Cardiac septum (tissue), 1 donor: ENCODE data around the gene NUAK1. TPM values are rescaled to one million over a fixed set of nuclear protein-coding genes. Genes with fewer than 3 reads are reported as not detected.

Source experiments
- DNase-seq: peaks from one replicate; pipeline ENCODE4 v3.0.0-alpha.2; 2020; ENCODE audit warnings: low spot score
- intact Hi-C: fragments of 100-400 bp; cut with DNase I; formaldehyde crosslinking; loops from one replicate; pipeline ENCODE4 v1.14.0; 2022
- total RNA-seq: library from RNA; stranded (reverse); fragmentation: NEBNext Ultra II Directional; extraction: Animal tissue kit (Norgen Biotek cat#: 25700); gene quantifications from one replicate; pipeline ENCODE4 v1.2.1, GENCODE V29; 2021
- donor health status: DM: no; HTN: no; CAD: no.

NUAK1 gene
- total RNA-seq, 1 donor from 2014 or later: 66.8 TPM

DNA sequence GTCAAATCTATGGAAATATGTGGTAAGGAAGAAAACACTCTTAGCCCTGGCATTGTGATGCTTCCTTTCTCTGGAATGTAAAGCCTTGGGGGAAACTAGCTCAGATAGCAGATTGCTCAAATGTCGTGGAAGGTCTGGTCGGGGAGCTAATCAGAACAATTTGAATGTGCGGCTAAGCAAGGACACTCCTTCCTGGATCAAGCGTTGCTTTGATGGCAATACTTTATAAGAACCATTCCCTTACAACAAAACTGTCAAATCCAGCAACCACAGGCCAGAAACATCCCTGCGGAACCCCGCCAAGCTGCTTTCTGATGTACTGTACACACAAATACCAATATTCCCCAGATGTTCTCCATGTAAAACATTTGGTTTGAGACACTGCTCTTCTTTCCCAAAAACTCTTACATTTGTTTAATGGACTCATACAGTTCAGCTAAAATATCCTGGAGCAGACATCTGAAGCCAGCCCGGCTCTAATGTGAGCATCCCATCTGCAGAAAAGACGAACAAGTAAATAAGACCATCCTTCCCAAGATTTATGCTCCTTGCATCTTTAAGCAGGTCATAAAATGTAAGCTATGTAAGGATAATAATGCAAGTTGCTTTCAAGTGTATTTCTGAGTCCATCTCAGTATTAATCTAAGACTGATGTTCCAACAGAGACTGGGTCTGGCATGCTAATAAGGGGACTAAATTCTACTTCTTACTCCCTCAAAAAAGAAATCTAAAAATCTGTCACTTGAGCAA lies 20.2 kb downstream of the NUAK1 start:
- intact Hi-C loops: no loop called here

DNA sequence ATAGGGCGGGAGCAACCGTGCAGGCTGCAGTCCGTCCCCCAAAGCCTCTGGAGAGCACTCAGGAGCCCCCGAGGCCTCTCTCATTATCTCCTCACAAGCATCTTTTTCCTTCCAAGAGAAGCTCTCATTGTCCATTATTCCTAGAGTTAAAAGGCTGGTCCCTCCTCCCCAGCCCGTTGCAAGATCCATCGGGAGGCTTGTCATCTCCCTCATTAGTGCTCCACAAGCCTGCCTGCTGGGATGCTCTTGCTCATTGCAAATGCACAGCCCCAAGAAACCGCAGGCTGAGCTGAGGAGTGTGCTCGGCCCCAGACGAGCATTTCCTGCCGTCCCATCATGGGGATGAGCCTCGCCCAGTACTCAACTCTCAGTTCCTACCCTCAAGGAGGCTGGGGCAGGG lies 23.3 kb downstream of the NUAK1 start:
- no peak for DNase-seq
- intact Hi-C loops: no loop called here

More for the DNA sequence above, 20.2 kb downstream of the NUAK1 start:
- DNase-seq: no peak

DNA sequence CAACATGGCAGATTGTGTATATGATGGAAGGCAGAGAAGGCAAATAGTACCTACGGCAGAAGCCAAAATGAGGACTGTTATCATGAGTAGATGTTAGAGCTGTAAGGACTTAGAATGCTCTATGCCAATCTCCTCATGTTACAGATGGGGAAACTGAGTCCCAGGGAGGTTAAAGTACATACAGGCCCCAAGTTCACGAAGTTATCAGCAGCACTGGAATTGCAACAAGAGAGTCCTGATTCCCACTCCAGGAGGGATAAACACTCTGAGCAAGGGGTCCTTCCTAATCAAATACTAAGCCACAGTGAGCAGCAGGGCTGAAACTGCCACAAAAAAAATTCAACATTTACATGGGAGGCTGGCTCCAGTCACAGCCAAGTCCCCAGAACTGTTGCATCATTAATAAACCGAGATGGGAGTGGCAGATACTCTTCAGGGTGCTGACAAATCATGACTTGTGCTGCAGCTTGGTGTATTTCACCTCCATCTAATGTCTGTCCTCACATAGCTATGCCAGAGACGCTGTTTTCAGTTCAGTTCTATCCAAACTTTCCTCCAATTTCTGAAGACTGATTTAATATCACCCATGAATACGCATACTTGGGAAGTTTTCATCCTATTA lies 24.2 kb downstream of the NUAK1 start:
- no peak for DNase-seq
- intact Hi-C loops: no loop called here

DNA sequence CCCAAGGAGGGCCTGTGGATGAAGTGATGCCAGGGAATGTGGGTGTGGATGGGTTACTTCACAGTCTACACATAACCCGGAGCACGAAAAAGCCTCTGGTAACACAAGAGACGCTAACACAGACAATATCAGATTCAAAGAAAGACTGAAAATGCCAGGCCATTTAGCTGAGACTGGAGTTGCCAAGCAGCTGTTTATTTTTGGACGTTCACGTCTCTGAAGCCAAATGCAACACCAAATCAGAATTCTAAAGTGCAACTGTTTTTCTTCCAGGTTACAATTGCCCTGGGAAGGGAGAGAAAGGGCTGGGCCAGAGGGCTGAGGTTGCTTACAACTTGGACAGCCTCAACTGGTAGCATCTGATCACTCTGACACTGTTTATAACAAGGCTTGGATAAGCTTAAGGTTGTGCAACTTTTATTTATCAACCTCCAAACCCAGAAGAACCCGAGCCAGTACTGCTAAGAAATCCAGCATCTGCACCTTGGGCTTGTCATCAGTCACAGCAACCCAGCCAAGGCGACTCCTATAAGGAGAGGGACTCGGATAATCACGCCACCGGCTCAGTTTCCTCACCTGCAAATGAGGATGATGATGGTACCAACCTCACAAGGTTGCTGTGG lies 24.8 kb downstream of the NUAK1 start:
- DNase-seq: no peak

DNA sequence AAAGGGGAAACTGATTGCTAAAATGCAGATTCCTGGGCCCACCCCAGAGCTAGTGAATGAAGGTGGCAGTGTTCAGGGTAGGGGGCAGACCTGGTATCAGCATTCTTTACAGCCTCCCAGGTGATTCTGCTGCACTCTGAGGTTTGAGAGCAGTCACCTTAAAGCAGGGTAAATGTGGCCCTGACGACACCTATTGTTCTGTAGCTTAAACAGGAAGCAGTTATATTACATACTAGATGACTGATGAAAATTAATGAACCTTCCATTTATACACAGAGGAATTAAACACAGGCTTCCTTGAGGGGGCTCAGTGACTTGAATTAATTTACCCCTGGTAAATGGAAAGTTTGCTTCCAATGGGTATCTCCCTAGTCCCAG lies 25.3 kb downstream of the NUAK1 start:
- DNase-seq: no peak
- intact Hi-C loops: no loop called here

More for the DNA sequence above, 24.8 kb downstream of the NUAK1 start:
- intact Hi-C loops: no loop called here

DNA sequence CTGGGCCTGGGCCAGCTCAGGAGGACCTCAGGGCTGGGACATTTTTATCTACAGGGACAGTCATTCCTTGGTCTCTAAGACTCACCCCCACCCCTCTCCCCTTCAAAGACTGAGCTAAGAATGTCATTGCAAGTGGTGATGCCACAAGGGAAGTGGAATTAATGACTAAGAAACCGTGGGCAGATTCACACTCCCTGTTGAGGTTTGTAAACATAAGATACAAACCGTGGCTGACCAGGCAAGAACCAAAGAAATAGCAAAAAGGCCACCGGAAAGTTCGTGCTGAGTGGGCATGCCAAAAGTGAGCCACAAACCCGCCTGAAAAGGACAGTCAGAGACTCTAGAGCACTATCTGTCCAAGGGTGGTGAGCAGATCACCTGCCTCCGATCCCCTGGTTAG lies 25.7 kb downstream of the NUAK1 start:
- DNase-seq: no peak
- intact Hi-C loops: no loop called here

DNA sequence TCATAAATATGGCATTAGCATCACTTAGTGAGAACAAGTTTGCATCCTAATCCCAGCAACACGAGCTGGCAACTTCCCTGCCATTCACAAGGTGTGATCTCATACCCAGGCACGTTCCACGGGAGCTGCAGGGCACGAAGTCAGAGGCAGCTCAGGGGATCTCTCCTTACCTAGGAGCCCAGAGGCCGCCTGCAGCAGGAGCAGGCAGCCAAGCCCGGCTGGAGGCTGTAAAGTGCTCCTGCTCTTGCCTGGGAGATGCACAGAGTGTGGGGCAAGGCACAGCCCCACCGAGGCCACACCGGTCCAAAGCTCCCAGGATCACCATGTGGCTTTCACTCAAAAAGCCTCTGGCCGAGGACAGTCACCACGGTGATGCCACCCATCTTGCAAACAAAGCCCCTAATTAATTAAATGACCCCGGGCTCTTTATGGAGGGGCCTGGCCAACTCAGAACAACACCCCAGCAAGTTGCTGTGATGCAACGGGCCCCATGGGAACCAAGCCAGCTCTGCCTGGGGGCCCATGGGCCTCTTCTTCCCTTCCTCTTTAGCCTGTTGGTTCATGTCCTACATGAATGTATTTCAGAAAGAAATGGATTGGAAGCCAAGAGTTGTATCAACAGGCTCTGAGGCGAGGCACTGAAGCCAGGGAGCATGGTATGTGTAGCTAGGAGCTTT lies 26.5 kb downstream of the NUAK1 start:
- no peak for DNase-seq
- intact Hi-C loops: no loop called here

DNA sequence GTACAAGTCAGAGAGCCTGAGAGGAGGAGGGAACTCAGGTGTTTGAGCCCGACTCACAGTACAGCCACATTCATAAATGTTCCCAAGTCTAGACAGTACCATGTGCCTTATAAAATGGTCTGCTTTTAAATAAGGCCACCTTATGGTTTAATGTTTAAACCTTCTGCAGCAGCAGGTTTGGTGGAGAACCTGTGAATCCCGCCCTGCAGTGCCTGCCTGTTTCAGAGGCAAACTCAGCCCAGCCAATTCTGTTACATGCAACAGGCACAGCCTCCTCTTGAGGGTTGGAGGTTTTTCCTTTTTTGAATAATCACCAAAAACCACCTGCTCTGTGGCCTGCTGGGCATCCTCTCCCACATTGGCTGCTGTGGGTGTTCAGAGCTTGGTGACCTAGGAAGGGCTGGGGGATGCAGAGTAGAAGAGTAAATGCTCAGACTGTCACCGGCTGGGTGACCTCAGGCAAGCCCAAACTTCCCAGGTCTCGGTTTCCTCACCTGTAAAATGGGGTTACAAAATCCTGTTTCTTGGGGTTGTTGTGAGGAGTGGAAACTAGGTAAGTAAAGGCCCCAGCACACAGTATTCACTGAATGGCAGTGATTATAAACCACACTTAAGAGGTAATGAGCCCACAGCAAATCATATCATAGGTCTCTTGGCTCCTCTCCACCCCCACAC lies 28.0 kb downstream of the NUAK1 start:
- intact Hi-C loops: no loop called here
- DNase-seq: no peak

DNA sequence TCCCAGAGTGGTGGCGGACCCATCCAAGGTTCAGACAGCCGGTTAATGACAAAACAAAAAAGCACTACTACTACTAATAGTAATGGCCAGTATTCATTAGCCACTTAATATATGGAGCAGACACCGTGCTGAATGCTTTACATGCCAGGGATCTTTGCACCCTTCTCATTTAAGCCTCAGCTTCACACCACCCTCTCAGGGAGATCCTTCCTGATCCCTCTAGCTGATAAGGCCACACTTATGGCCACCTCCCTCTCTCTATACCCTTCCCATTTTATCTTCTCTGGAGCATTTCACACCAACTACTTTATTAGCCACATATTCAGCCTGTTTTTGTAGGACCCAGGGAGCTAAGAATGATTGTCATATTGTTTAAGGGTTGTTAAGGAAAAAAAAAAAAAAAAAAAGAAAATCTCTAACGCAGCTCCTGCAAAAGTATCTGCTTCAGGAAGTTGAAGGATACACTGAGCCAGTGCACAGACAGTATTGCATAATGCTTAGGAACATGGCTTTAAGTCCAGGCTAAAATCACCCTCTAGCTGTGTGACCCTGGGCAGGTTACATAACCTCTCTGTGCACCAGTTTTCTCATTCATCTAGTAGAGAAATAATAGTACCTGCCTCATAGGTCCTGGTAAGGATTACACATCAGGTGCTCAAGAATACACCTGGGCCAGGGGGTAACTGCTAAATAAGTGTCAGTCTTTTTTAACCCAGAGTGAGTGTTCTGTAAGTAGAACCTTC lies 29.4 kb downstream of the NUAK1 start:
- no peak for DNase-seq
- intact Hi-C loops: no loop called here

DNA sequence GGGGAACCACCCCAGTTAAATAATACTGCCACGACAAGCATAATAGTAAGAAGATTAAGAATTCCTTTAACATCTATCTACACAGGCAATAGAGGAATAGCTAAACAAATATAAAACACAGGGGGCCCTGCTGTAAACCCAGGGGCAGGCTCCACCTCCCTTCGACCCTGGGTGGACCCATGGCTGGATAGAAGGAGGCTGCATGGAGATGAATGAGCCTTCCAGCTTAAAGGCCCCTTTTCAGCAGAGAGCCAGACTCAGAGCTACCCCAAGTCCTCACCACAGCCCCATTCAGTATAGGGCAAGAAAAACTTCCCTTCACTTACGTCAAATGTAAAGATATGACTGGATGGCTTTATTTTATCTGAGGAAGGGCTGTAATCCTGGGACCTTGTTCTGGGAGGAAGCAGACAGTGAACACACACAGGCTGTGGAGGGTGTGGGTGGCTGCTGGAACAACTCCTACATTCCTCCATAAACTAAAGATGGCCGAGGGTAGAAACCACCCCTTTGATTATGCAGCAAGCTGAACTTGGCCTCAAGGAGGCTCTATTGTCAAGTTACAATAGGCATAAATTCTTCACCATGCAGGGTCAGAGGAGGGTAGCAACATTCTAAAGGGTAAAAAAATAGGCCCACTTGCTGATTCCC lies 30.4 kb downstream of the NUAK1 start:
- intact Hi-C loops: no loop called here
- no peak for DNase-seq

DNA sequence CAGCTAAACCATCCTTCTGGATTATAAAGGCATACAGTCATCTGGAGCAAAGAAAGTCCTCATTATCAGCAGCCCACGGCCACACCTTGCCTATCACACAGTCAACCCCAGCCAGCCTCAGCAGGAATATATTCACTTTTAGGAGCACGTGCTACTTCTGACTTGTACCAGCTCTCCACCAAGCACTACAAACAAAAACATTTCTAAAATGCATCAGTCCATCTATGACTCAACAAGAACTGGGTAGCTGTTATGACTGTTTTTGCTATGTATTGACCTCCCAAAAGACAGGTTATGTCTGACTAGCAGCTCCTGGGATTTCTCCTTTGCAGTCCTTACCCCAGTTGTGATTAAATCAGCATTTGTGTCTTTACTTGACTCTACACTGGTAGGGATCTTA lies 31.2 kb downstream of the NUAK1 start:
- DNase-seq: no peak
- intact Hi-C loops: no loop called here

DNA sequence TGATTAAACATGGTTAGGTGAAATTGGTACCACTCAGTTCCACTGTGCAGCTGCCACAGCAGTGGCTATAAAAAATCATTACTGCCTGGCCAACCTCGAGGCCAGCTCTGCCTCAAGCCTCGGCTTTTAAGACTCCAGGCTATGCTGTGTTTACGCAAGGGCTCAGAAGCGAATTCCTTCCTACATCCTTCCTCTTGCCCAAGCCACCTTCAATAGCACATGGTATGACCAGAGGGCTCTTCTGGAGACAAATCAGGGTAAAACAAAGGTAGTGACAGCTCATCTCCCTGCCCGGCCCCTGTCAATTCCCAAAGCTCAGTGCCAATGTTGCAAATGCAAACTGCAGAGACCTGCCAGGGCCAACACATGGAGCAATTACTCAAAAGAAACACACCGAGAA lies 31.9 kb downstream of the NUAK1 start:
- intact Hi-C loops: no loop called here
- DNase-seq: no peak

DNA sequence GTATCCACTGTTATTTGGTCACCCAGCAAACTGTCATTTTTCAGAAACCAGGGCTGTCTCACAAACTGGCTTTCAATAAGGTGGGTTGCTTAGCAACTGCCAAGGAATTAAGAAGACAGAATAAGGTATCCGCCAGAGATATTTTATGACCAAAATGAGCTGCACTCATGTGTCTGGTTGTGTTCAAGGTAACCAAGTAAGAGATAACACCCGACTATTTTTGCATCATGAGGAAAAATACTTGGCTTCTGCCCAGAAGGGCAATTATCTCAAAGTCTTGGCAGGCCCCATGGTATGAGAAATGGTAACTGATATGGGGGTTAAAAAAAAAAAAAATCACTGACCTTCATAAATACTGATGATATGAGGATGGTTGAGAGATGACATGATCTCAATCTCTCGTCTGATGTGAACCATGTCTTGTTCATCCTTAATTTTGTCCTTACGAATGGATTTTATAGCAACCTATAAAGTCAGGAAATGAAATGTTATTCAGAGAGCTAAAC lies 32.6 kb downstream of the NUAK1 start:
- no peak for DNase-seq
- intact Hi-C loops: no loop called here

DNA sequence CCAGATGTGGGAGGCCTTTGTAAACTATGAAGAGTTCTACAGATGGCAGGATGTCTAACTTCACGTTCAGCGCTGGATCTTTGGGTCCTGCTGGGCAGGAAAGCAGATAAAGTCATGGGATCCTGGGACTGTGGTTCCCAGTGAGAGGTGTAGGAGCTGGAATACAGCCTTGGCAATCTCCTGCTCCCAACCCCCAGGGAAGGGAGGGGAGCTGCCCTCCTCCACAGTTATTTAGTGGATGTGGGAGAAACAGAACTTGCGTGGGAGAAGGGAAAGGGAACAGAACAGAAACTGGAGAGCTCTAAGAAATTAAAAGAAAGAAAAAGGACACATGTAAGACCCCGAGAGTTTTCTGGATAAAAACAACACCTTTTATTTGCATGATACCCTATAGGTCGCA lies 37.0 kb downstream of the NUAK1 start:
- intact Hi-C loops: no loop called here
- no peak for DNase-seq

DNA sequence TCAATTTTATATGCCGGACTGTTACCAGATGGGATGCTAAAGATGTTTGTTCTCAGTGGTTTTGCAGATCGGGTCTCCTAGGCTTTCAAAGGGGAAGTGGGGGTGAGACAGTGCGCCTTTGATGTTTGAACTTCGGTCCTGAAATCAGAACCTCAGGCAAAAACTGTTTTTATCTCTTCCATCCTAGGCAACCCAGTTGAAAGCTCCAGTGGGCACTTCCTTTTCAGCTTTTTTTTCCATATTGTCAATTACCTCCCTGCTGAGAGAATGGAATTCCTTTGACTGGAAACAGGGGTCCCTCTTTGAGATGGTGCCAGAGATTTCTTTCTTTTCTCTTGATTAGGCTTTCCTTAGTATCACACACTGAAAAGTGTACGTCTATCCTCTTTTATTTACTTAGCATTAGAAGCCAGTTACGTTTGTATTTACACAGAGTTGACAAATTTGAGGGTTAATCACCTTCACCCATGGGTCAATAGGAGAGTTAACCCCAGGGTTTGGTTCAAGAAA lies 40.0 kb downstream of the NUAK1 start:
- intact Hi-C loops: no loop called here
- no peak for DNase-seq

DNA sequence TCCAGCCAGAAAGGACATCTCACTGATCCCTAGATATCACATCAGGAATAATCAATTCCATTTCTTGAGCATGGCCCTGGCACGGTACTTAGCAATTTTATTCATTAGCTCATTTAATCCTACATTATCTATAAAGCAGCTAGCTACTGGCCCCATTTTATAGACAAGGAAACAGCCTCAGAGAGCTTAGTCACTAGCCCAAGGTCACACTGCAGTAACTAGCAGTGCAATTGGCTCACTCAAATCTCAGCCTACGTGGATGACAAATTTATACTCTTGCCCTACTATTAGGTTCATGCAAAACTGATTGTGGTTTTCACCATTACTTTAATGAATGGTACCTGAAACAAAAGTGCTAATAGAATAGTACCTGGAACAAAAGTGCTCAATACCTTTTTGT lies 41.7 kb downstream of the NUAK1 start:
- no peak for DNase-seq
- intact Hi-C loops: no loop called here

DNA sequence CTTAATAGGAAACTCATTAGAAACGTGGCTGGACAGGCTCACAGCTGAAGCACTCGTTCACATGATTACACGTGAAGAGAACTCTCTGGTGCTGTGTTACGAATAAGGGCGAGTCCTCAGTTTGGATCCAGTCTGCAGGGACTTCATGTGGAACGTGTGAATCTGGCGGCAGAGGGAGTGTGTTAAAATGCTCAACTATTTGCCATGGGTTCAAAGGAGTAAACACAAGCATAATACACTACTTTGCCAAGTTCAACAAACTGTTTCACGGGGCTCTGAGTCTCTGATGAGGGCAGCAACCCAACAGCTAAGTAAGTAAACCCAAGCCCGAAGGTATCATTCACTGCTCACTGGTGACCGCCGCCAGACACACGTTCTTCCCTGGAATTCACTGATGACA lies 42.4 kb downstream of the NUAK1 start:
- peak; percentile 69 for DNase-seq
- intact Hi-C loops: no loop called here

DNA sequence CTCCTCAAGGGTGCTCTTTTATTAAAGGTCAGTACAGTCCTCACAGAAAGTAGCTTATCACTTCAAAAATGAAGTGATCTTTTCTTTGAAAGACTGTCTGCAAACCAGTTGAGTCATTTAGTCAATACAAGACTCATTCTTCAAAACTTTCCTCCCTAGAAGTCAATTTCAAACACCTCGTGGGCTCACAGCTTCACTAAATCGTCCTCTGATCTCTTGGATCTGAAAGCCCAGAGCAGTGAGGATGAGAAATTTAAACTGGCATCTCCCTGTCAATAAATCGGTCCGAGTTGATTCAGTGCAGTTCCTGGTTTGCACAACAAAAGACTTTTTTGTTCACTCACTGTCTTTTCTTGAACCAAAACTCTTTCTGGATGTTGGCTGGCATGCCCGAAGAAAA lies 44.5 kb downstream of the NUAK1 start:
- DNase-seq: no peak
- intact Hi-C loops: loop anchor here (5.0 kb wide), 1 partner anchor 857 kb away; the partner anchor contains the start of gene APPL2
